Adrenal gland (tissue), 5 donors: Measurements from ENCODE around the gene SCGN.

Experiments used
- CTCF ChIP-seq, 6 experiments: fragments of 450-650 bp in 4 of 6; fragments of 200-600 bp in 2 of 6; sonication (generic) in 1 of 6; IDR thresholded peaks; 1 replicate in 5 of 6; 2 replicates in 1 of 6; pipeline versions ENCODE4 v1.5.1 to v1.8.0; 2016 to 2021; ENCODE audit warnings: antibody characterized with exemption in 6 of 6, mild to moderate bottlenecking in 2 of 6, moderate library complexity in 1 of 6
- POLR2A ChIP-seq, 2 donors: fragments of 450-650 bp; IDR thresholded peaks; one replicate each; pipeline ENCODE4 v1.6.1; 2017; ENCODE audit warnings: antibody characterized with exemption in 2 of 2, mild to moderate bottlenecking in 2 of 2, moderate library complexity in 1 of 2
- donor health status: DM: no; HTN: no; CAD: no.

GRCh38 chr6:25706314-25707014 lies 54.4 kb downstream of the SCGN start:
- TF ChIP-seq POLR2A (IDR thresholded peaks at IDR 0.05) (no peak), CTCF (IDR thresholded peaks at IDR 0.05) (no peak)
